ENCODE measurements around the gene NTN4.

DNA sequence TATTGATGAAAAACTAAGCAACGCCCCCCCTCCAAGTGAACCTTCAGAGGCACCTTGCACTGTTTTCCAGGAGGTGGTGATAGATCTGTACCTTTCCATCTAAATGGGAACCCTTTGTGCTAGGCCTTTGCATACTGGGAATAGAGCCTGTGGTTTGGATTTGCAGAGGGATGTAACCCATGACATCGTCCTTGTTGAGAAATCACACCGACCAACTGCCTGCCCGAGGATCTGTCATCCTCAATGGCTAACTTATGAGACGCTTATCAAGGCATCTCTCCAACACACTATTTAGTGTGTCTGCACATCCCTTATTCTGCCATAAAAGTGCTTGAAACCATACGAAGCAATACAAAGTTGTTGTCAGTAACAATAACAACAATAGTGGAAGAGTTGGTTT lies 22.9 kb downstream of the NTN4 start:
- TF ChIP-seq EZH2phosphoT487 (IDR thresholded peaks at IDR 0.05; ENCODE audit: insufficient read depth, low read depth) (no peak), EZH2 (IDR thresholded peaks at IDR 0.05; ENCODE audit: insufficient read depth, poor library complexity, severe bottlenecking) (no peak)
